RKO (cell line): Measurements from ENCODE around the gene CTNND2.

Experiments used
- DNase-seq: peaks from one replicate; pipeline ENCODE4 v3.0.0-alpha.2; 2016; ENCODE audit warnings: low spot score

The CTNND2 gene

GRCh38 chr5:10984021-10984715 lies 920.1 kb downstream of the CTNND2 start:
- DNase-seq = no peak

- DNase-seq = no peak
Observed at GRCh38 chr5:10982626-10983025, 921.6 kb downstream of the CTNND2 start.

GRCh38 chr5:10981932-10982331 lies 922.3 kb downstream of the CTNND2 start:
- DNase-seq = no peak

GRCh38 chr5:10977011-10977410 lies 927.2 kb downstream of the CTNND2 start:
- DNase-seq = no peak

GRCh38 chr5:10975945-10976344 lies 928.3 kb downstream of the CTNND2 start:
- DNase-seq = no peak

- DNase-seq = no peak
Observed at GRCh38 chr5:10974850-10975249, 929.4 kb downstream of the CTNND2 start.

- no peak for DNase-seq
Observed at GRCh38 chr5:10973316-10973715, 930.9 kb downstream of the CTNND2 start.

- DNase-seq = no peak
Observed at GRCh38 chr5:10969684-10970180, 934.5 kb downstream of the CTNND2 start.

GRCh38 chr5:10964806-10965205 lies 939.4 kb downstream of the CTNND2 start:
- DNase-seq = no peak

- DNase-seq = no peak
Observed at GRCh38 chr5:10958728-10959127, 945.5 kb downstream of the CTNND2 start.

- DNase-seq = no peak
Observed at GRCh38 chr5:10949856-10950630, 954.2 kb downstream of the CTNND2 start.

GRCh38 chr5:10946050-10946449 lies 958.2 kb downstream of the CTNND2 start:
- DNase-seq = no peak

GRCh38 chr5:10941900-10942299 lies 962.3 kb downstream of the CTNND2 start:
- no peak for DNase-seq

GRCh38 chr5:10936081-10936855 lies 968.0 kb downstream of the CTNND2 start:
- no peak for DNase-seq

GRCh38 chr5:10935536-10935935 lies 968.7 kb downstream of the CTNND2 start:
- DNase-seq = no peak

GRCh38 chr5:10934783-10935355 lies 969.4 kb downstream of the CTNND2 start:
- no peak for DNase-seq

GRCh38 chr5:10933121-10933520 lies 971.1 kb downstream of the CTNND2 start:
- no peak for DNase-seq

GRCh38 chr5:10932426-10932825 lies 971.8 kb downstream of the CTNND2 start:
- no peak for DNase-seq

- DNase-seq = no peak
Observed at GRCh38 chr5:10927608-10928007, 976.6 kb downstream of the CTNND2 start.

GRCh38 chr5:10923310-10923709 lies 980.9 kb downstream of the CTNND2 start:
- no peak for DNase-seq
